ENCODE results near the gene SLC24A3.

Gene SLC24A3

GRCh38 chr20:19557291-19557690, 344.8 kb downstream of the SLC24A3 start:
- DNase-seq: no peak

DNA sequence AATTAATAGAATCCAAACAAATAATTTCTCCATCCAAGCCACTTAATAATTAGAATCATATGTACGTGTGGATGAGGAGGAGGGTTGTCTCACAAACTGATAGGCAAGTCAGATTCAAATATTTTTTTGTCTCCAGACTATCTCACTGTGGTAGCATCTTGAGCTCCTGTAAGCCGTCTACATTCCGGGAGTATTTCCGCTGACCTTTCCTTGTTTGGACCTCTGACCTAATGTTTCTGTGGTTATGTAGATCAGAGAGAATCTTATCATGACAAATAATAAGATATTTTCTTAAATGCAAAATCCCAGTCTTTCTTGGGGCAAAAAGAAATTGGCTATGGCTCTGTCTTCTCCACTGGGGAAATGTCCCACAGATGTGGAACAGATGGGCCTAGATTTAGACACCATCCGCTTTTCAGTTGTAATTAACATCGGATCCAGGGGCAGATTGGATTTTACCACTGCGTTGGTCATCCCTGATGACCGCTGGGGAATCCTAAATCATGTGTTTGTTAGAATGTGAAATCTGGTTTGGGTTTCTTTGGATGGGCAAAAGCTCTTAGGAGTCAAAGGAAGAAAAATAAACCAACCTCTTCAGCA, 348.5 kb downstream of the SLC24A3 start:
- no peak for DNase-seq

DNA sequence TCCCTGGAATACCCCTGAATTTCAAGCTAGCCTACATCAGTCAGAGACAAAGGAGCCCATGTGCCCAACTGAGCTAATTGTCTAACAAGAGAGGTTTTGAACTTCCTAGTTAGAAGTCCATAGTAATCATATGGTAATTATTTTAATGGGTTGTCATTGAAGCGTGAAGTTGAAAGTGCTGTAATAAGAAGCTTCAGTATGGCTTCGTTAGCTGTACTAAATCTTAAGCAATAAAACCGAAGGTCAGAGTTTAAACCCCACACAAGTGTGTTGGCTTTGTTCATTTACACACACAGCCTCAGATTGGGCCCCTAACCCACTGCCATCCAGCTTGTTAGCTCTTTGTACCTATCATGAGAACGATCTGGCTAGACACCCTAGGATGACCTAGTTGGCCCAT, 350.0 kb downstream of the SLC24A3 start:
- DNase-seq: no peak

GRCh38 chr20:19564261-19564660, 351.8 kb downstream of the SLC24A3 start:
- no peak for DNase-seq

DNA sequence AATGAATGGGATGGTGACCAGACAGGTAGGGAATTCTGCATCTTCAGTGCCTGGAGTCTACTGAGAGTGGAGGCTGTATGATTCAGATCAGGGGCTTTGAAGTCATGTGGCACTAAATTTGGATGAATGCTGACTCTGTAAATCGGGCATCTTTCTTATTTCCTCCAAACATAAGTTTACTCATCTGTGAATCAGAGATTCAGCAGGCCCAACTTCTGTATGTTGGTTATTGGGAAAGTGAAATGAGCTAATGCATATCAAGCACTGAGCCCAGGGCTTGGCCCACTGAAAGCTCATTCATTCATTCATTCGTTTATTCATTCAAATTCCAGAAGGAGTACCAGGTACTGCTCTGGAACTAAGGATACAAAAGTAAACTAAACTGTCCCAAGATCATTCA, 353.3 kb downstream of the SLC24A3 start:
- no peak for DNase-seq

DNA sequence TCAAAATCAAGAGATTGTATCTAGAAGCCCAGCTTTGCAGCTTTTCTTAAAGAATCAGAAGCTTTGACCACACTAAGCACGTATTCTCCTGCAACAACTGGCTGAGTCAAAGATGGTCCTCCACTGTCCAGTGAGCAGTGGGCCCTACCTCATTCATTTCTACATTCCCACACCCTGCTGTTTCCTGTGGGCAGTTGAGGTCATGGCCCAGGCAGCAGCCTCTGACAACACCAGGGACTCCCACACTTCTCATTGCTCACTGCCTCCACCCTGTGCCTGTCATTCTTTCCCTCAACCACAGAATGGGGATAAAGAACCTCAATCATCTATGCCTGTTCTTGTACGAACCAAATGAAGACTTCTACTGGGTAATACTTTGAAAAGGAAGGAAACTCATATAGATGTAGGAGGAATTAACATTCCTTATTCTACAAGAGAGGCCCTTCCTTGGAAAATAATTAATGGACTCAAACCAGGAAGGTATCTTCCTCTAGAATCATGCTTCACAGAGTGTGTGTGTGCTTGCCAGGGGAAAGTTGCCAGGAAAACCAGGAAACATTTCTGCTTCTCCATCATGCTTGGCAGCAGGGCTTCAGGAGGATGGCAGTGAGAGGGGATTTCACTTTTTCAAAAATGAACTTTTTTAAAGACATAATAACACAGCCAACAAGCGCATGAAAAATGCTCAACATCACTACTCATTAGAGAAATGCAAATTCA, 353.9 kb downstream of the SLC24A3 start:
- DNase-seq: no peak

DNA sequence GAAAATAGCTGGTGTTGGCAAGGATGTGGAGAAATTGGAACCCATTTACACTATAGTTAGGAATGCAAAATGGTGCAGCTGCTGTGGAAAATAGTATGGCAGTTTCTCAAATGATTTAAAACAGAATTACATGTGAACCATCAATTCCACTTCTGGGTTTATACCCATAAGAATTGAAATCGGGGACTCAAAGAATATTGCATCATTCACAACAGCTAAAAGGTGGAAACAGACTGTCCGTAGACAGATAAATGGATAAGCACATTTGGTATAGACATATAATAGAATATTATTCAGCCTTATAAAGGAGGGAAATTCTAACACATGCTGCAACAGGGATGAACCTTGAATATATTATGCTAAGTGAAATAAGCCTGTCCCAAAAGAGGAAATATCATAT, 355.7 kb downstream of the SLC24A3 start:
- DNase-seq: no peak

DNA sequence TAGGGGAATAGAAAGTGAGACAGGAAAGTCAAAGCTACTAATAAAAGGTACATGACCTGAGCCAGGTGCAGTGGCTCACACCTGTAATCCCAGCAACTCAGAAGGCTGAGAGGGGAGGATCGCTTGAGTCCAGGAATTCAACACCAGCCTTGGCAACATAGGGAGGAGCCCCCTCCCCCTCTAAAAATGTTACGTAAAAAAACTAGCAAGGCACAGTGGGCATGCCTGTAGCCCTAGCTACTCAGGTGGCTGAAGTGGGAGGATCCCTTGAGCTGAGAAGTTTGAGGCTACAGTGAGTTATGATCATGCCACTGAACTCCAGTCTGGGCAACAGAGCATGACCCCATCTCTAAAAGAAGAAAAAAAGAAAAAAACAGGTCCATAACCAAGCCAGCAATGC, 359.6 kb downstream of the SLC24A3 start:
- DNase-seq: no peak

GRCh38 chr20:19577692-19578091, 365.2 kb downstream of the SLC24A3 start:
- DNase-seq: no peak

DNA sequence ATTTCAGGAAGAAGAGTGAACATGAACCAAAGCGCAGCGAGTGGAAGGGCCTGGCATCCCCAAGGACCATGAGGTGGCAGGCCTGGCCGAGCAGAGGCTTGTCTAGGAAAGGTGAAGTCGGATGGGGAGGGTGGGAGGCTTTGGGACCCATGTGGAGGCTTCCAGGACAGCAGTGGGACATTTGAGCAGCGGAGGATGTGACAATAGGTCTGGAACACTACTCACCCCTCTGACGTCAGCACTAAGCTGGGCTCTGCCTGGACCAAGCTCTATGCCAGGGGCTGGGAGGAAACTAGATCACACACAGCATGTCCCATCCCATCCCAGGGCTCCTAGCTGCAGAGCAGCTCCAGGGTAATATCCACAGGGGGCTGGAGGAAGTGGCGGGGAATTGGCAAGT, 370.3 kb downstream of the SLC24A3 start:
- no peak for DNase-seq

DNA sequence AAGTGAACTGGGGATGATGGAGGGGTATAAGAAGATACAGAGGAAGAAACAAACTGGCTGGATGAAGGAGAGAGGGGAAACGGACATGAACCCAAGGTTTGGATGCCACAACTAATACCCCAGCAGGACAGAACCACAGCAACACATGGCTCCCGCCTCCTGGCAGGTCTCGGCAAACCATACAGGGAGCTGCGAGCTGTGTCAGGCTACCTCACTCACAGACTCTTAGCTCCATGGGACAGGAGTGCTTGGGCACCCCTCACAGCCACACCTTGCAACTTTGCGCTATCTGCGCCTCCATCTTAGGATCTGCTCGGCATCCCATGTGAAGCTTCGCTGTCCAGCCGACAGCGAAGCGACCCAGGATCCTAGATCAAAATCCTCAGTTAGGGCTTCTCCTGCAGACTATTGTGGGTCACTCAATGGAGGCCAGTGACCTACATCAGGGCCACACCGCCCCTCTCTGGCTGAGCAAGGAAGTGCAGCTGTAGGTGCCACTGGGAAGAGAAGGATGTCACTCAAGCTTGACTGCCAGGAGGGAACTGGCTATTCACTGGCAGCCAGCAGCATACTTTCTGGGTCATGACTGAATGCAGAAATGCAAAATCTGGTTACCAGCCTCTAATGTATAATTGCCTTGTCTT, 371.2 kb downstream of the SLC24A3 start:
- no peak for DNase-seq

- DNase-seq: no peak
Observed at GRCh38 chr20:19588241-19588640, 375.8 kb downstream of the SLC24A3 start.

DNA sequence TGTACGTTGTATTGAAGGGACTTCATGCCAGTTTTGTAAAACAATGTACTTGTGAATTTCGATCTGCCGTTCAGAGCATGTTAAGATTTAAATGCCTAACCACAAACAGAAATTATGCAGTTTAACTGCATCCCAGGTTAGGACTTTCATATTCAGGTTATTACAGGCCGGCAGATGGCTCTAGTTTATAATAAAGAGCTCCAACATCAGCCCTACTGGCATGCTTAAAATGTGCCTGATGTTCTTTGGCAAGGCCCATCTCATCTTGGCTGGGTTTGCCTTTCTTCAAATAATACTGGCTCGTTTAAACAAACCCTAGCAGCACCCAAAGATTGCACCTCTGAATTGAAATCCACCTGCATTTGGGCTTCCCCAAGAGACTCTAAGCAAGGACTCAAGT, 376.3 kb downstream of the SLC24A3 start:
- DNase-seq: no peak

GRCh38 chr20:19589787-19590362, 377.4 kb downstream of the SLC24A3 start:
- no peak for DNase-seq

DNA sequence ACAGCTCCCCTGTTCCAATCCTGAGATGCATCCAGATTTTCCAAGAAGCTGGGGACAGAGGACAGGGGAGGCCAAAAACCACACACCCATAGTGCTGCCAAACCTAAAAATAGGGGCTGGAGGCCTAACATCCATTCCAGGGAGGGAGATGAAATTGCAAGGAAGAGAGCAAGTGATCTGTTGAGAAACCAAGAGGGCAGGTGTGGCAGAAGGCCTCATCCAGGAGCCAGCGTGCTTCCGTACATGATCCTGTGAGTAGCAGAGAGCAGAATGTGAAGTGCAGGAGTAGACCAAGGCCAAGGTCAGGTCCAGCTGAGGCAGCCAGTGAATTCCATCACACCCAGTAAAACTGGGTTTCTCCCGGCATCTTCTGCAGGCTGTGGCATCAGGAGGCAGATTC, 377.9 kb downstream of the SLC24A3 start:
- DNase-seq: no peak

GRCh38 chr20:19593762-19594161, 381.3 kb downstream of the SLC24A3 start:
- no peak for DNase-seq

- DNase-seq: no peak
Observed at GRCh38 chr20:19594896-19595295, 382.5 kb downstream of the SLC24A3 start.

DNA sequence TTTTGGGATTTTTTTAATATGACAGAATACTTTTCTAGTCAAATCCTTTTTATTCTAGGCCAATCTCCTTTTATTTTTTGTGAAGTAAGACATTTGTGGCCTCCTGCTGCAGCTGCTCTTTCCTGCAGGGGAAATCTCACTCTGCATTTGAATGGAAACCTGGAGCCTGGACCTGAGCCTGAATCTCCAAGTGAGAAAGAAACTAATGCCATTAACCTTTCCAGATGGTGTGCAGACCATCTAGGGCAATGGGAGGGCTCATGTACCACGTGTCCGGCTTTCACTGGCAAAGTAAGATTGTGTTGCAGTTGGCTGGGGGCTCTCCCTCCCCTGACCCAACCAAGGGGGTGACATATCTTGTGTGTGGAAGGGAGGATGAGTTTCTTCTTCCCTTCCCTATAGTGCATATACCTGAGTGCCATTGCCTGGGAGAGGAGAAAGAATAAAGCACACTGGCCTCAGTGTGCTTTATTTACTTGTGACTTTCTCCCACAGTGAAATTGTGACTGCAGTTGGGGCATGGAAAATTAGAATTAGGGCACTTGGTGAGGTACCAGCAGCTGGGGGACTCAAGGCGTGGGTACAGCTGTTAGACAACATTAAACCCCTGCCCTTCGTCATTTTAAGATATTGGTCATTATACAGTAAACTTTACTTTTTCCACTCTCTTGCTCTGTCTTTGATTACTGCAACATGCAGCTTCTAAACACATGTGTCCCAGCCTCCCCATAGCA, 385.8 kb downstream of the SLC24A3 start:
- no peak for DNase-seq

- DNase-seq: no peak
Observed at GRCh38 chr20:19599200-19599599, 386.8 kb downstream of the SLC24A3 start.

DNA sequence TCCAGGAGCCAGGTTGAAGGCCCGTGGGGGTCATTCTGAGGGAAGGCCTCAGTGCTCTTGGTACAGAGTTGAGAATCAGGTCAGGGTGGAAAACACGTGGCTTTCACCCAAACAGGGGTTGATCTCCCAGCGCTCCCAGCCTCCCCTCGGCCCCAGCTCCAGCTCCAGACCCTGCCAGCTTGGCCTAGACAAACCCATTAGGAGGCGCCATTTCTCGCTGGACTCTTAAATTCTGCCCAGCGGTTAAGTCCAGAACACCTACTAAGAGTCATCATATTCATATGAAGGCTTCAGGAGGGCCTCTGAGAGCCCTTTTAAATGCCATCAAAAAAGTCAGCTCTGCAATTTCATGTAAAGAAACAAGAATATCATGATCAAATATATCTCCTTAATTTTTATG, 387.6 kb downstream of the SLC24A3 start:
- DNase-seq: no peak

- no peak for DNase-seq
Observed at GRCh38 chr20:19601126-19601810, 388.8 kb downstream of the SLC24A3 start.

DNA sequence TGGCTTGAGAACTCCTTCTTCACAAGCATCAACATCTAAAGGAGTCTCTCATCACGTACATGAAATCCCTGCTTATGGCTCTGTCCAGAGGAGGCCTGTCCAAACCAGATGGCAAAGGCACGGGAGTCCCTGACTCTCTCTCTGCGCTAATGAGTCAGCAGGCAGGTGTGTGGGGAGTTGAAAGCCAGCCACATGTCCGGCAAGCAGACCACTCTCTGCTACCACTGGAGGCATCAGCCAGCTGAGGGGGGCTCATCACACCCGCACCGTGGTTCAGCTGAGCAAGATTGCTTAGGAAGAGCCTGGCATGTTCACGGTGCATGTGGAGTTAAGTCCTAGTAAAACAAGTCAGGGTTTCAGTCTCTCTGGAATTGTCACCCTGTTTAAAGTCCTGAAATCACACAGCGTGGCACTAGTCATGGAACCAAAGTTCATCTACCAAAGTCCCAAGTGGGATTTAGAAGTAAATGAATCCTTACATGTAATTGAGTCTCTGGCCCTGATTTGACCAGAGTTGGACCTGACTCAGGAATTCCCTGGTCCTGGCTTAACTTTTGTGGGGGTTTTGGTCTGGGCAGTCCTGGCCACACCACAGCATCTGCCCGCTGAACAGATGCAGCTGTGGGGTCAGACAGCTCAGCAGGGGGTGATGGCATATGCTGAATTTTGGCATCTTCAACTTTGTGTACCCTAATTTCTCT, 390.4 kb downstream of the SLC24A3 start:
- DNase-seq: no peak
